Karpas-422 (cell line): Measurements from ENCODE around the gene CCNY. TPM values are rescaled to one million over a fixed set of nuclear protein-coding genes. Genes with fewer than 3 reads are reported as not detected.
A peak's percentile ranks its signal among the peaks of the same experiment; 100 is the strongest.

Experiments used
- DNase-seq: peaks from one replicate; pipeline ENCODE4 v3.0.0-alpha.2; 2015
- H2AFZ ChIP-seq: fragments of 200-600 bp; sonication (generic); 2 replicates; pipeline ENCODE4 v1.6.1; 2014; ENCODE audit warnings: antibody characterized with exemption, low read length, mixed read lengths
- H3K27ac ChIP-seq: fragments of 200-600 bp; sonication (generic); 2 replicates; pipeline ENCODE4 v1.5.1; 2014; ENCODE audit warnings: mild to moderate bottlenecking, low read length, moderate library complexity
- H3K27me3 ChIP-seq: fragments of 200-600 bp; sonication (generic); 2 replicates; pipeline ENCODE4 v1.6.1; 2014; ENCODE audit warnings: low read length, mixed read lengths
- H3K36me3 ChIP-seq: fragments of 200-600 bp; sonication (generic); 2 replicates; pipeline ENCODE4 v1.6.1; 2014; ENCODE audit warnings: low read length, mixed read lengths; ENCODE audit not compliant: insufficient read depth
- H3K4me1 ChIP-seq: fragments of 200-600 bp; sonication (generic); 2 replicates; pipeline ENCODE4 v1.6.1; 2014; ENCODE audit warnings: mild to moderate bottlenecking, low read length, mixed read lengths
- H3K4me2 ChIP-seq: fragments of 200-600 bp; sonication (generic); 2 replicates; pipeline ENCODE4 v1.6.1; 2014; ENCODE audit warnings: low read length, low read depth, mild to moderate bottlenecking; ENCODE audit not compliant: poor library complexity, severe bottlenecking
- H3K4me3 ChIP-seq: fragments of 200-600 bp; sonication (generic); 2 replicates; pipeline ENCODE4 v1.5.1; 2014; ENCODE audit warnings: mild to moderate bottlenecking, antibody characterized with exemption, low read length, mixed read lengths
- H3K79me2 ChIP-seq: fragments of 200-600 bp; sonication (generic); 2 replicates; pipeline ENCODE4 v1.6.1; 2014; ENCODE audit warnings: mild to moderate bottlenecking, low read length, mixed read lengths
- H3K9ac ChIP-seq: fragments of 200-600 bp; sonication (generic); 2 replicates; pipeline ENCODE4 v1.6.0; 2014; ENCODE audit warnings: low read length
- H3K9me2 ChIP-seq: fragments of 200-600 bp; sonication (generic), shearing (Covaris generic); replicated peaks from 2 replicates; pipeline ENCODE4 v1.6.0; 2014; ENCODE audit warnings: mild to moderate bottlenecking, low read length, moderate library complexity; ENCODE audit not compliant: insufficient read depth
- H3K9me3 ChIP-seq: fragments of 300-700, 200-600 bp; sonication (generic); 2 replicates; pipeline ENCODE4 v1.6.1; 2014; ENCODE audit warnings: low read length, mixed read lengths
- H4K20me1 ChIP-seq: fragments of 200-600 bp; sonication (generic); 2 replicates; pipeline ENCODE4 v1.6.1; 2014; ENCODE audit warnings: mild to moderate bottlenecking, antibody characterized with exemption, low read length, low read depth; ENCODE audit not compliant: insufficient read depth
- total RNA-seq: library from RNA; depleted of rRNA; stranded (reverse); fragments of >200 nt; shearing (Covaris generic); gene quantifications from 2 replicates; pipeline ENCODE4 v1.2.3, GENCODE V29; 2014; ENCODE audit warnings: low replicate concordance; rRNA removed

The CCNY gene
- total RNA-seq = 19.4 and 25.3 TPM in 2 replicates

DNA sequence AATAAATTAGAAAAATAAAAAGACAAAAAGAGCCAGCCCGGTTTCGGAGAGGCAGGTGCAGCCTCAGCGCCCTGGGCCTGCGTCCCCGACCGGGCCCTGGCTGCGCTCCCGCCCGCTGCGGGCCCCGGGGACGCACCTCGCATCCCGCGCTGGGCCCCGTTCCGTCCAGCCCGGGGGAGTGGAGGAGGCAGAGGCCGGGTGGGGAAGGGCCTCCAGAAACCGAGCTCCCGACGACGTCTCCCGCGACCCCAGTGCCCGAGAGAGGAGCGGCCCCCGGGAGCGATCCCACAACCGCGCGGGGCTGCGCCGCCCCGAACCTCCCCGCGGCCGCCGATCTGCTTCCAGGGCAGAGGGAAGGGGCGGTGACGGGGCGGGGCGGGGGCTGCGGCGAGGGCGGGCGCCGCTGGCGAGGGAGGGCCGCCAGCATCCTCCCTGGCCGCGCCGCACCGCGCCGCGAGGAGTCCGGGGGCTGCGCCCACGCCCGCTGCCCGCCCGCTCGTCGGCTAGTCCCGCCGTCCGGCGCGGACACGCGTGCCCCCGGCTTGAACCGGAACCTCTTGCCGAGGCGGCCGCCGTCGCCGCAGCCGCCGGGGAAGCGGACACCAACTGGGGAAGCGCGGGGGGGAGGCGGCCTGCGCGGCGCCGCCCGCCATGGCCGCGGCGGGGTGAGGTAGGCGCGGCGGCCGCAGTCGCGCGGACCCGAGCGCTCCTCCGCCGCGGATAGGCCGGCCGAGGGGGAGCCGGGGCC lies at the start of gene CCNY:
Gene CCNY, plus strand, starts transcription at position 426 of the 748 bp plus-strand sequence. CDS start 545 bp downstream, outside the sequence.
- DNase-seq = peak; percentile 88
- Histone ChIP-seq H3K27ac (no peak within 1 kb of the TSS), H3K36me3 (no peaks in the 10 kb centered on the region), H3K4me2 (peak within 1 kb of the TSS; percentile 80), H3K9me2 (no peaks in the 10 kb centered on the region), H3K4me1 (peaks cover 27% of the 10 kb centered on the region), H4K20me1 (peaks cover 35% of the 10 kb centered on the region), H3K79me2 (peaks cover 53% of the 10 kb centered on the region), H3K9me3 (no peaks in the 10 kb centered on the region), H2AFZ (peak within 1 kb of the TSS; percentile 88; the same call in 1 of the 2 replicates), H3K27me3 (peaks cover 2% of the 10 kb centered on the region; the same call in 1 of the 2 replicates), H3K9ac (peak within 1 kb of the TSS; percentile 80), H3K4me3 (peak within 1 kb of the TSS; percentile 91)

DNA sequence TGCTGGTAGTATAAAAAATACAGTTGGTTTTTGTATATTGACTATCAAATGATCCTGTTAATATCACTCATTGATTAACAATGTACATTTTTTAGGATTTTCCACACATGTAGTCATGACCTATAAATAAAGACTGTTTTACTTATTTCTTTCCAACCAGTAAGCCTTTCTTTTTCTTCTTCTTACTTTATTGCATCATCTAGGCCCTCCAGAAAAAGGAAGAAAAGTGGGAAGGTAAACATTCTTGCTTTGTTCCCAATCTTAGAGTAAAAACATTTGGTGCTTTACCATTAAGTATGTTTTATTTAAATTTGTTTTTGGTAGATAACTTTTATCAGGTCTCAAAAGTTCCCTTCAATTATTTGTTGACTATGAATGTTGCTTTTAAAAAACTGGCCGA lies 47.1 kb upstream of the CCNY start:
- Histone ChIP-seq H3K9ac (no peak overlapping the region), H3K27me3 (no peaks in the 10 kb centered on the region), H2AFZ (no peak overlapping the region), H3K4me1 (no peaks in the 10 kb centered on the region), H3K36me3 (no peaks in the 10 kb centered on the region), H3K4me2 (no peak overlapping the region), H3K79me2 (no peaks in the 10 kb centered on the region), H3K9me3 (no peaks in the 10 kb centered on the region), H4K20me1 (no peaks in the 10 kb centered on the region), H3K9me2 (no peaks in the 10 kb centered on the region), H3K27ac (no peak overlapping the region), H3K4me3 (no peak overlapping the region)
- DNase-seq = no peak

GRCh38 chr10:35294506-35294905 lies 41.8 kb upstream of the CCNY start:
- H3K27ac ChIP-seq = no peak overlapping the region
- no peaks in the 10 kb centered on the region for H3K36me3 ChIP-seq
- H2AFZ ChIP-seq = no peak overlapping the region
- no peaks in the 10 kb centered on the region for H3K27me3 ChIP-seq
- H3K9ac ChIP-seq = no peak overlapping the region
- no peak overlapping the region for H3K4me2 ChIP-seq
- no peaks in the 10 kb centered on the region for H4K20me1 ChIP-seq
- no peak for DNase-seq
- no peaks in the 10 kb centered on the region for H3K9me2 ChIP-seq
- no peaks in the 10 kb centered on the region for H3K79me2 ChIP-seq
- no peaks in the 10 kb centered on the region for H3K4me1 ChIP-seq
- H3K9me3 ChIP-seq = no peaks in the 10 kb centered on the region
- H3K4me3 ChIP-seq = no peak overlapping the region

DNA sequence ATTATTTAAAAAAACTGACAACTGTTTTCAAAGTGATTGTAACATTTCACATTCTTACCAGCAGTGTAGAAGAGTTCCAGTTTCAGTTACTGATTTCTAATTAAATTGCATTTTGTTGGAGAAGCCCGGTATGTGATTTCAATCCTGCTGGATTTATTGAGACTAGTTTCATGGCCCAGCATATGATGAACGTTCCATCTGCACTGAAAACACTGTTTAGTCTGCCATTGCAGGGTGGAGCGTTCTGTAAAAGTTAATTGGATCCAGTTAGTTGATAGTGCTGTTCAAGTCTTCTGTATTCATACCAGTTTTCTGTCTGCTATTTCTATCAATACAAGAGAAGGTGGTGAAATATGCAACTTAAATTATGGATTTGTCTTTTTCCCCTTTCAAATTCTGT lies 37.3 kb upstream of the CCNY start:
- DNase-seq = no peak
- H3K79me2 ChIP-seq = no peaks in the 10 kb centered on the region
- H3K36me3 ChIP-seq = no peaks in the 10 kb centered on the region
- no peaks in the 10 kb centered on the region for H3K27me3 ChIP-seq
- no peak overlapping the region for H3K27ac ChIP-seq
- no peaks in the 10 kb centered on the region for H3K9me3 ChIP-seq
- no peaks in the 10 kb centered on the region for H4K20me1 ChIP-seq
- H3K4me3 ChIP-seq = no peak overlapping the region
- H2AFZ ChIP-seq = no peak overlapping the region
- H3K9ac ChIP-seq = no peak overlapping the region
- H3K9me2 ChIP-seq = no peaks in the 10 kb centered on the region
- H3K4me2 ChIP-seq = no peak overlapping the region
- 0 out of 2 replicates have a peak, but pooled peaks cover 4% of the 10 kb centered on the region for H3K4me1 ChIP-seq

DNA sequence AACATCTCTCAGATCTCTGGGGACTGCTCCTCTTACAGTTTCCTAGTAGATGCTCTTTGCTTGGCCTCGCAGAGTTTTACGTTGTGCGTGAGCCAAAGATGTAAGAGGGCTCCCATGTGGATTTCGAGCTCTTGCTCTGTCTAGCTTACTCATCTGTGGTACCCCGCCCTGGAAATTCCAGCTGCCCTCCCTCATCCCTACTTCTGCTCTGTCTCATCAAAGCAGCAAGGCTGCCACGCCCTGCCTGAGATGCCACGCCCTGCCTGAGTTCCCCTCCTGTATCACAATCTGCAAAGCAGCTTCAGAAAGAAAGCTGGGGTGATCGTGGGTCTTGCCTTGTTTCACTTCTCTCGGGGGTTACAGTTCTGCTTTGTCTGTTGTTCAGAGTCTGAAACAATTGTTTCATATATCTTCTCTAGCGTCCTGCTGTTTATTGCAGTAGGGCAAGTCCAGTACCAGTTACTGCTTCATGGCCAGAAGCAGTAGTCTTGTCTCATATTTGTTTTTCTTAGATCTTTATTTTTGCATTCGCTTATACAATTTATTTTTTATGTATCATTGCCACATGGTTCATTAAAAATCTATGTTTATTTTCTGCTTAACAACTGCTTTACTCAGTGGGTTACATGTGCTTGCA lies 36.1 kb upstream of the CCNY start:
- no peaks in the 10 kb centered on the region for H3K9me3 ChIP-seq
- H3K4me1 ChIP-seq = 0 out of 2 replicates have a peak, but pooled peaks cover 4% of the 10 kb centered on the region
- DNase-seq = peak; percentile 42
- H3K4me3 ChIP-seq = no peak overlapping the region
- H3K9me2 ChIP-seq = no peaks in the 10 kb centered on the region
- H3K79me2 ChIP-seq = no peaks in the 10 kb centered on the region
- H2AFZ ChIP-seq = no peak overlapping the region
- H3K36me3 ChIP-seq = no peaks in the 10 kb centered on the region
- no peaks in the 10 kb centered on the region for H4K20me1 ChIP-seq
- no peaks in the 10 kb centered on the region for H3K27me3 ChIP-seq
- no peak overlapping the region for H3K9ac ChIP-seq
- H3K4me2 ChIP-seq = no peak overlapping the region
- H3K27ac ChIP-seq = no peak overlapping the region

DNA sequence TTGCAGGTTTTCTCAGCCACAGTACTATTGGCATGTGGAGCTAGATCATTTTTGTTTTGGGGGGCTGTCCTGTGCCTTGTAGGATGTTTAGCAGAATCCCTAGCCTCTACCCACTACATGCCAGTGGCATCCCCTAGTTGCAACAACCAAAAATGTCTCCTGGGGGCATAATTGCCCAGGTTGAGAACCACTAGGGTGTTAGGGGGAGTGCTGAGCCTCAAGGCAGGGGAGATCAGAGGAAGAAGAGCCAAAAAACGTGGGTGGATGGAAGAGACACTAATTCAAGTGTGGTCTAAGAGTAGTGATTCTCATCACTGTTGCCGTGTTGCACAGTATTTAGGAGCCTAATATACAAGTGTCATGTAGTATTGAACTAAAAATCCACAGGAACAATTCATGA lies 31.7 kb upstream of the CCNY start:
- H3K9ac ChIP-seq = no peak overlapping the region

DNA sequence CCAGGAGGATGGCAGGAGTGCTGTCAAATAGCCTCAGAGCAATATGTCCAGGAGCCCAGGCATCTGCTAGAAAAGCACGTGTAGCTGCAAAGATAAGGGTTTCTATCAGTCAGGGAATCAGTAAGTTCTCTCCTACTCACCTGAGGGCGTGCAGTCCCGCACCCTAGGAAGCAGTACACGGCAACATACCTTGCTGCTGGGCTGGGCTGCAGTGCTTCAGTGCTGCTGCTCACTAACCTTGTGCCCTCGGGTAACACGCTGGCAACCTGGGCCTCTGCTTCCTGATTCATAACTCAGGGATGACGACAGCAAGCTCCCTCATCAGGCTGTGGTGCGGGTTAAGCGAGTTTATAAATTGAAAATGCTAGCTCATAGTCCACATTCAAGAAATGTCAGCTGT lies 29.5 kb upstream of the CCNY start:
- Histone ChIP-seq H3K79me2 (no peaks in the 10 kb centered on the region), H3K9ac (no peak overlapping the region), H3K36me3 (no peaks in the 10 kb centered on the region), H3K4me2 (no peak overlapping the region), H3K9me3 (no peaks in the 10 kb centered on the region), H3K27me3 (no peaks in the 10 kb centered on the region), H3K4me1 (no peaks in the 10 kb centered on the region), H3K4me3 (no peak overlapping the region), H3K27ac (no peak overlapping the region), H3K9me2 (no peaks in the 10 kb centered on the region), H2AFZ (no peak overlapping the region), H4K20me1 (no peaks in the 10 kb centered on the region)
- no peak for DNase-seq

More for the DNA sequence above, 31.7 kb upstream of the CCNY start:
- DNase-seq = no peak
- H3K9me2 ChIP-seq = no peaks in the 10 kb centered on the region
- H3K27me3 ChIP-seq = no peaks in the 10 kb centered on the region
- H3K4me2 ChIP-seq = no peak overlapping the region
- no peak overlapping the region for H3K4me3 ChIP-seq
- H2AFZ ChIP-seq = no peak overlapping the region
- 0 out of 2 replicates have a peak, but pooled peaks cover 4% of the 10 kb centered on the region for H3K4me1 ChIP-seq
- no peaks in the 10 kb centered on the region for H4K20me1 ChIP-seq
- no peak overlapping the region for H3K27ac ChIP-seq
- no peaks in the 10 kb centered on the region for H3K9me3 ChIP-seq
- no peaks in the 10 kb centered on the region for H3K79me2 ChIP-seq
- no peaks in the 10 kb centered on the region for H3K36me3 ChIP-seq

GRCh38 chr10:35307297-35307696 lies 29.0 kb upstream of the CCNY start:
- Histone ChIP-seq H3K4me1 (no peaks in the 10 kb centered on the region), H2AFZ (no peak overlapping the region), H3K27me3 (no peaks in the 10 kb centered on the region), H3K36me3 (no peaks in the 10 kb centered on the region), H3K9ac (no peak overlapping the region), H3K9me2 (no peaks in the 10 kb centered on the region), H3K27ac (no peak overlapping the region), H3K4me2 (no peak overlapping the region), H3K79me2 (no peaks in the 10 kb centered on the region), H3K9me3 (no peaks in the 10 kb centered on the region), H3K4me3 (no peak overlapping the region), H4K20me1 (no peaks in the 10 kb centered on the region)
- DNase-seq = no peak
